GM21717 (cell line): ENCODE measurements around the gene SMAD4.
"Not testable (repeated sequence)": the region's sequence is repeated elsewhere in the genome, so short reads cannot be mapped to it uniquely, and the experiment has no call there.

Source experiments
- ATAC-seq: cut with Tn5 transposase; IDR thresholded peaks from one replicate; pipeline ENCODE4 v1.9.1; 2021; ENCODE audit warnings: mild to moderate bottlenecking, moderate library complexity; ENCODE audit not compliant: unreplicated experiment

SMAD4 gene

DNA sequence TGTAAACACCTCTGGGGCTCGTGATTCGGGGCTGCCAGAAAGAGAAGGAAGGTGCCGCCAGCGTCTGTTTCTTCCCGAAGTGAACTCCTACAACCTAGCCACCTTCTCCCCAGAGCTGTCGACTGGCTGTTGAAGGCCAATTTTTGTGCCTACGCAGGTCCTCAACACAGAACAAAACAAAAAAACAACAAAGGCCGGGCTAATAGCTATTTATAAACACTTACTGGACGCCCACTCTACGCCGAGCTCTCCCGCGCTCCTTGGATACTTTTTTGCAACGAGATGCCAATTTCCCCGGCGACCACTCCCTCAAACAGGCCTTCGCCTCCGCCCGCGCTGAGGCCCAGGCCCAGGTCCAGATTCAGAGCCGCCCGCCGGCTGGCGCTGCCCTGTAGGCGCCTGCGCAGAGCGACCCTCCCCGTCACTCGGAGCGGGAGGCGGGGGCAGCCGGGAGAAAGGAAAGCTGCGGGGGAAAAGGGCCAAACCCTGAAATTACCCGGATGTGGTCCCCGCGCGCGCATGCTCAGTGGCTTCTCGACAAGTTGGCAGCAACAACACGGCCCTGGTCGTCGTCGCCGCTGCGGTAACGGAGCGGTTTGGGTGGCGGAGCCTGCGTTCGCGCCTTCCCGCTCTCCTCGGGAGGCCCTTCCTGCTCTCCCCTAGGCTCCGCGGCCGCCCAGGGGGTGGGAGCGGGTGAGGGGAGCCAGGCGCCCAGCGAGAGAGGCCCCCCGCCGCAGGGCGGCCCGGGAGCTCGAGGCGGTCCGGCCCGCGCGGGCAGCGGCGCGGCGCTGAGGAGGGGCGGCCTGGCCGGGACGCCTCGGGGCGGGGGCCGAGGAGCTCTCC is at the start of gene SMAD4:
TSS of gene SMAD4 (plus strand) at position 520 of the 843 bp plus-strand sequence. CDS start 16,834 bp downstream, outside the sequence.
- ATAC-seq = peak; percentile 73

DNA sequence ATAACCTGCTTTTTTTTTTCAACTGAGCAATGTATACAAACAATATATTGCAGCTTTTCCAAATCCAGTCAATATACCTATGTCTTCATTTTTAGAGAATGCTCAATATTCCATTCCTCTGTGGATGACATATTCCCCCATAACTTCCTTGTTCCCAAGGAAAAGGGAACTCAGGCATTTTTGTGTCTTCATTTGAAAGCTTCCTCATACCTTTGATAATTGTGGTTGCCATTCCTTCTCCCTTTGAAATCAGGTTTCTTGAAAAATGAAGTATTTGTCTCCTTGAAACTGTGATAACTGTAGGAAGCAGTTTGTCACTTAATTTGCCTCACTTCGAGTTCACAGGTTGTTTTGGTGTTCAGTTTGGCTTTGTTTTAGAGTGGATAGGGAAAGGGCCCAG is 48.6 kb upstream of the SMAD4 start:
- no peak for ATAC-seq

GRCh38 chr18:50982086-50982801 is 47.8 kb upstream of the SMAD4 start:
- ATAC-seq = no peak

DNA sequence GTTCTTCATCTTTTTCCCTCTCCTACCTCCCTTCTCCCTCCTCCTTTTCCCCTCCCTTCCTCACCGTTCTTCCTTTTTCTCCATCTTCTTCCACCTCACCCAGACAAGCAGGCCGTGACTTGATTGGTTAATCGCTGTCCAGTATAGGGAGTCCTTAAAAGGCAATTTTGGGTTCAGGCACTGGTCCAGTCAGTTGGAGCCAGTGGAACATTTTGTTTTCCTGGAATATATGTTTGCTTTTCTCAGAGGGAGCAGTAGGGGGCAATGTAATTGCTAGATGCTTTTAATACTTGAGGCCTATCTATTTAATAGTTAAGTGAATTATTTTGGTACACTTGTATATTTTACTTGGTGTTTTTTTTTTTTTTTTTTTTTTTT is 47.2 kb upstream of the SMAD4 start:
- ATAC-seq = no peak

DNA sequence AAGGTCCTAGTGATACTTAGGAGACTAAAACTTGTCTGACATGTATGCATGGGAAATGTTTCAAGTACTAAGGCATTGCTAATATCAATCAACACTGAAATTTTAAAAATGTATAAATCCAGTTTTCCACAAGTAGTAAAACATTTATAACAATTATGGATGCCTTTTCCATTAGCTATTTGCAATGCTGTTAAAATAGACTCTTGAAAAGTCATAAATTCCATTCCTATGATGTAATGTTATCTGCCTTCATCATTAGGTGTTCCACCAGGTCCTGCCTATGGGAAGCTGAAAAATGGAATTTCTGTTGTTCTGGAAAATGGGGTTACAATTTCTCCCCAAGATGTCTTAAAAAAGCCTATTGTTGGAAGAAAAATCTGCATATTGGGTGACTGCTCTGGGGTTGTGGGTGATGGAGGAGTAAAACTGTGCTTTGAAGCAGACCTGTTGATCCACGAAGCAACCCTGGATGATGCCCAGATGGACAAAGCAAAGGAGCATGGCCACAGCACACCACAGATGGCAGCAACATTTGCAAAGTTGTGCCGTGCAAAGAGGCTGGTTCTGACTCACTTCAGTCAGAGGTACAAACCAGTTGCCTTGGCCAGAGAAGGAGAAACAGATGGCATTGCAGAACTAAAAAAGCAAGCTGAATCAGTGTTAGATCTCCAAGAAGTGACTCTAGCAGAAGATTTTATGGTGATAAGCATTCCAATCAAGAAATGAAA is 43.5 kb upstream of the SMAD4 start:
- no peak for ATAC-seq

DNA sequence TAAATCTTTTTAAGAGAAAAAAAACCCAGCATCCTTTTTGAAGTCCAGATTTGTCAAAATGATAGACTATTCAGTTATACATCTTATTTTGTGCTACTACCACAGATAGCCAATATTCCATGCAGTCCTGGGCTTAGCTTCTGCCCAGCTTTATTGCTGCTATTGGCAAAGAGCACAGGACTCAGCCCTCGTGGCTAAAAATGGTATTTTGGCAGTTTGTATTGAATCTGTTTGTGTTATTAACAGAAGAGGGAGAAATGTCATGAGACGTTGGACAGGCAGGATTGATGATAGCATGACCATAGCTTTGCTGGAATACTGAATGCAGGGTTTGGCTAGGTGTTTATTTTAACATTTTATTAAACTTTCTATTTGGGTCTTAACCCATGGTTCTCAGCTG is 42.8 kb upstream of the SMAD4 start:
- ATAC-seq = no peak

DNA sequence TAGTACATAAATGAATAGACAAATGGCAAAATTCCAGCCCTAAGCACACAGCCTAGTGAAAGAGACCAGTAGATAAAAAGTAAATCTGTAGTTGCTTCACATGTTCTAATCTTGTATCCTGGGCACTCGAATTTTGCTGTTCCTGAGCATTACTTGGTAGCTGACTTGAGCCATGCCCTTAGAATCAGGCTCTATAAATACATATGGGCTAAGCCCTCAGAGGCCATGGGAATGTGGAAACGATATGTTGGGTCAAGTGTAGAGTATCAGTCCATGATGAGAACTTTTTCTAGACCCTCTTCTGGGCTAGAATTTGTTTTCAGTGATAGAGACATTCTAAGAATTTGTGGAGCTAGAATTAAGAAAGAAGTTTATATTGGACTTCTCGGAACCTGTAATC is 40.3 kb upstream of the SMAD4 start:
- ATAC-seq = no peak

DNA sequence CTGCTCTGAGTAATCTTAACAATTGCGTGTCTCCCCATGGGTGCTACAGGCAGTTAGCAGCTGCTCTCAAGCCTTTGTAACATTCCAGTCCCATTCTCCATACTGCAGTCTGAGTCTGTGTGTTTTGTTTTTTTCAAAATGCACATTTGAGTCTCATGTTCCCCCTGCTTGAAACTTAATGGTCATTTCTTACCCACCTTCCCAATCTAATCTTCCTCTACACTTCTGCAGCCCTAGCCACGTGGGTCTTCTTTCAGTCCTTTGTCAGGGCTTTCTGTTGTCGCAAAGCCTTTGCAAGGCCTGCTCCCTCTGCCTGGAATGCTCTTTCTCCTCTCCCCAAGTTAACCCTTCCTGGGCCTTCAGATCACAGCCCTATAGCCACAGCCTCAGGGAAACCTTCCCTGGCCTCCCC is 37.7 kb upstream of the SMAD4 start:
- ATAC-seq = no peak

- ATAC-seq = no peak
Measured at GRCh38 chr18:50994031-50994430, 36.0 kb upstream of the SMAD4 start.

DNA sequence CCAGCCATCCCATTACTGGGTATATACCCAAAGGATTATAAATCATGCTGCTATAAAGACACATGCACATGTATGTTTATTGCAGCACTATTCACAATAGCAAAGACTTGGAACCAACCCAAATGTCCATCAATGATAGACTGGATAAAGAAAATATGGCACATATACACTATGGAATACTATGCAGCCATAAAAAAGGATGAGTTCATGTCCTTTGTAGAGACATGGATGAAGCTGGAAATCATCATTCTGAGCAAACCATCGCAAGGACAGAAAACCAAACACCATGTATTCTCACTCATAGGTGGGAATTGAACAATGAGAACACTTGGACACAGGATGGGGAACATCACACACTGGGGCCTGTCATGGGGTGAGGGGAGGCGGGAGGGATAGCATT is 26.8 kb upstream of the SMAD4 start:
- ATAC-seq = not testable (repeated sequence)

- ATAC-seq = no peak
Measured at GRCh38 chr18:51006061-51006818, 23.8 kb upstream of the SMAD4 start.

DNA sequence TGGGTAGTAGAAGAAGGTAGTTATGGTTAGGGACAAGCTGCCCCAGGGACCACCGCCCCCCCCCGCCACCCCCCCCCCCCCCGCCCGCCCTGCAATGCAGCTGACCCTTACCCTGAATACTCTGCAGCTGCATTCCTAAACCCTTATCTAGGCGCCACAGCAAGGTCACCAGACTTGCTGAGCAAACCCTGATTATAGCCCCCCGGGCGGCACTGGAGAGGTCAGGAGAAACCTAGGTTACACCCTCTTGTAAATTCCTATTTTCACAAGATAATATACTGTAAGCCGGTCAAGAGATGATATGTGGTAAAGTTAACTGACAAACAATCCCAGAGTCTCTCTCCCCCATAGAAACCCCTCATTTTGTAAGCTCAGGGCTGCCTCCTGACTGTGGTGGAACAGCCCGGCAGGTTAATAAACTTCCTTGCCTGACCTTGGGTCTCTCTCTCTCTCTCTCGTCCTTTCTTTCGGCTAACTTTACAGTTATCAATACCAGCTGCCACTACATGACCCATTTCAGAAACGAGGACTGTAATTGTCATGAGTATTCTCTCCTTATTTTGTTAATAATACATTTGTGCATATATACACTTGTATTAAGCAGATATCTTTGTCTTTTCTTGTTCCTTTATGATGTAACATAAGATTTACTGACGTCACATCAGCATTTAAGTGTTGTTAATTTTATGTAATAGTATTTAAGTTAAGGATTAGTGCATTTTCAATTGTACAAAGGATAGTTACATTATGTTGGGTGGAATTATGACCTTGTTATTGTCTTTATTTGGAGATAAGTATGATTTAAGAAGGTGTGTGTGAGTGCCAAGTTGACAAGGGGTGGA is 22.8 kb upstream of the SMAD4 start:
- ATAC-seq = no peak

- no peak for ATAC-seq
Measured at GRCh38 chr18:51007790-51008139, 22.2 kb upstream of the SMAD4 start.

DNA sequence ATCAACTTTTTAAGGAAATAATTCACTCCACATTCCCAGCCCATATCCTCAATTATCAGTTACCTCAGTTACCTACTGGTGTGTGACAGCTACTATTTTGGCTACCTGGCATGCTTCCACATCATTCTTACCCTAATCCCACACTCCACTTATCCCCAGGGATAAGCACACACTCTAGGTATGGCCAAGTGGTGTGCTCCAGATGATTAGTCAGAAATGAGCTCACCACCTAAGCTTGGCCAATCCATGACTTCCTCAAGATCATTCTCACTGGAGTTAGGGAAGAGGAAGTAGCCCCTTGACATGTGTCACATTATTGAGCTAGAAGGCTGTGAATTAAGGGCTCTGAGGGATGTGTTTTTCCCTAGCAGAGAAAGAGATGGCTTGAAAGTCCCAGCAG is 20.9 kb upstream of the SMAD4 start:
- ATAC-seq = no peak

GRCh38 chr18:51010218-51010617 is 19.8 kb upstream of the SMAD4 start:
- no peak for ATAC-seq

GRCh38 chr18:51011709-51012108 is 18.3 kb upstream of the SMAD4 start:
- no peak for ATAC-seq

GRCh38 chr18:51012441-51012840 is 17.6 kb upstream of the SMAD4 start:
- ATAC-seq = no peak

- no peak for ATAC-seq
Measured at GRCh38 chr18:51013259-51013658, 16.8 kb upstream of the SMAD4 start.

- ATAC-seq = no peak
Measured at GRCh38 chr18:51017140-51017879, 12.7 kb upstream of the SMAD4 start.
